Coronary artery (tissue), 2 donors: ENCODE results near the gene TTBK2.
A peak's percentile ranks its signal among the peaks of the same experiment; 100 is the strongest.

Source experiments
- DNase-seq: peaks from one replicate; pipeline ENCODE4 v3.0.0-alpha.2; 2017; ENCODE audit warnings: low spot score
- H3K27ac ChIP-seq, 2 donors: fragments of 200-600 bp; sonication (generic); one replicate each; pipeline ENCODE4 v1.5.1; 2016 to 2019
- H3K4me3 ChIP-seq: fragments of 200-600 bp; sonication (generic); 2 replicates; pipeline ENCODE4 v1.5.1; 2016; ENCODE audit warnings: mild to moderate bottlenecking, moderate library complexity
- CTCF ChIP-seq: fragments of 200-600 bp; sonication (generic); IDR thresholded peaks from one replicate; pipeline ENCODE4 v1.5.1; 2019; ENCODE audit warnings: antibody characterized with exemption

The TTBK2 gene

GRCh38 chr15:42732095-42732827 is 188.3 kb downstream of the TTBK2 start:
- no peak overlapping the region for H3K27ac ChIP-seq
- no peak for DNase-seq

GRCh38 chr15:42731461-42731860 is 189.1 kb downstream of the TTBK2 start:
- no peak for TF ChIP-seq CTCF
- Histone ChIP-seq H3K4me3 (no peak overlapping the region), H3K27ac (no peak overlapping the region)
- no peak for DNase-seq

More at GRCh38 chr15:42732095-42732827, 188.3 kb downstream of the TTBK2 start:
- H3K4me3 ChIP-seq, result no peak overlapping the region
- TF ChIP-seq CTCF, result no peak

GRCh38 chr15:42730536-42730935 is 190.0 kb downstream of the TTBK2 start:
- DNase-seq, result no peak
- TF ChIP-seq CTCF, result no peak
- Histone ChIP-seq H3K4me3 (no peak overlapping the region), H3K27ac (no peak overlapping the region)

GRCh38 chr15:42730135-42730534 is 190.4 kb downstream of the TTBK2 start:
- no peak for TF ChIP-seq CTCF
- no peak for DNase-seq

GRCh38 chr15:42729409-42729808 is 191.2 kb downstream of the TTBK2 start:
- TF ChIP-seq CTCF, result no peak
- Histone ChIP-seq H3K27ac (no peak overlapping the region), H3K4me3 (no peak overlapping the region)
- no peak for DNase-seq

More at GRCh38 chr15:42730135-42730534, 190.4 kb downstream of the TTBK2 start:
- Histone ChIP-seq H3K4me3 (no peak overlapping the region), H3K27ac (no peak overlapping the region)

GRCh38 chr15:42728972-42729371 is 191.6 kb downstream of the TTBK2 start:
- H3K4me3 ChIP-seq, result no peak overlapping the region
- no peak for DNase-seq
- H3K27ac ChIP-seq, result peak overlapping the region in 1 of 2 donors; percentile 7
- TF ChIP-seq CTCF, result no peak

GRCh38 chr15:42728560-42728959 is 192.0 kb downstream of the TTBK2 start:
- H3K27ac ChIP-seq, result no peak overlapping the region

More at GRCh38 chr15:42728560-42728959, 192.0 kb downstream of the TTBK2 start:
- no peak overlapping the region for H3K4me3 ChIP-seq
- DNase-seq, result no peak
- no peak for TF ChIP-seq CTCF
